Measurements from ENCODE around the gene LIPG.
"Not testable (repeated sequence)": the region's sequence is repeated elsewhere in the genome, so short reads cannot be mapped to it uniquely, and the experiment has no call there.

Gene LIPG

GRCh38 chr18:49573835-49574234 is 12.0 kb downstream of the LIPG start:
- no peak for DNase-seq (ENCODE audit: low read depth)

- not testable (repeated sequence) for DNase-seq (ENCODE audit: low read depth)
Measured at GRCh38 chr18:49579041-49579440, 17.2 kb downstream of the LIPG start.

DNA sequence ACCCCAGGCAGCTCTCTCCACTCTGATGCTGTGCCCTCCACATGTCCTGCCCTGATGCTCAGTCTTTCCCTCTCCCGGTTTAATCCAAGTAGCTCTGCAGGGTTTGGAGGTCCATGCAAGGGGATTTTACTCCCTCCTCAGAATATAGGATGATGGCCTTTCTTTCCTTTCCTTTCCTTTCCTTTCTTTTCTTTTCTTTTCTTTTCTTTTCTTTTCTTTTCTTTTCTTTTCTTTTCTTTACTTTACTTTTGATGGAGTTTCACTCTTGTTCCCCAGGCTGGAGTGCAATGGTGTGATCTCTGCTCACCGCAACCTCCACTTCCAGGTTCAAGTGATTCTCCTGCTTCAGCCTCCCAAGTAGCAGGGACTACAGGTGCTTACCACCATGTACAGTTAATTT is 17.7 kb downstream of the LIPG start:
- not testable (repeated sequence) for DNase-seq (ENCODE audit: low read depth)

GRCh38 chr18:49580279-49580678 is 18.4 kb downstream of the LIPG start:
- no peak for DNase-seq (ENCODE audit: low read depth)

- DNase-seq (ENCODE audit: low read depth), result no peak
Measured at GRCh38 chr18:49581371-49581770, 19.5 kb downstream of the LIPG start.

DNA sequence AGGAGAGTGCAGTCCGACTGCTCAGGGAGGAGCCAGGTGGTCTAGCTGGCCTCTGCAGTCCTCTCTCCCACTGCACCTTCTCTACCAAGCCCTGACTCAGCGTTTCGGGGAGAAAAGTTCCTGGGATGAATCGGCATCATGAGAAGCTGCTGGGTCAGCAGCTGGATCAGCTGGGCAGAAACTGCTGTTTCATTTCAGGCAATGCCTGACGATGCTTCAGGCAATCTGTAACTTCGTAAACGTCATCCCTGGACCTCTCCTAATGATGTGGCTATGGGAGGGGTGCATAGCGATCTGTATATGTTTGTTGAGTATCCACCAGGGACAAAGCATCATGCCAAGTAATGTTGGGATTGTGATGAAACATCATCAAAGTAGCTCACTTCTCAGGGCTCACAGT is 20.7 kb downstream of the LIPG start:
- DNase-seq (ENCODE audit: low read depth), result no peak

- no peak for DNase-seq (ENCODE audit: low read depth)
Measured at GRCh38 chr18:49584394-49584793, 22.5 kb downstream of the LIPG start.

DNA sequence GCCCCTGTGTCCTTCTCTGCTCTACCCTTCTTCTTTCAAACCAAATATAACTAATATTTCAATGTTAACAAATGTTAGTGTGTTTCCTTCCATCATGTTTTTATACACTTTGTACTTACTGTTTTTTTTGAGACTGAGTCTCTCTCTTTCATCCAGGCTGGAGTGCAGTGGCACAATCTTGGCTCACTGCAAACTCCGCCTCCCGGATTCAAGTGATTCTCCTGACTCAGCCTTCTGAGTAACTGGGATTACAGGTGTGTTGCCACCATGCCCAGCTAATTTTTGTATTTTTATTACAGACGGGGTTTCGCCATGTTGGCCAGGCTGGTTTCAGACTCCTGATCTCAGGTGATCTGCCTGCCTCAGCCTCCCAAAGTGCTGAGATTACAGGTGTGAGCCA is 23.1 kb downstream of the LIPG start:
- DNase-seq (ENCODE audit: low read depth), result not testable (repeated sequence)

DNA sequence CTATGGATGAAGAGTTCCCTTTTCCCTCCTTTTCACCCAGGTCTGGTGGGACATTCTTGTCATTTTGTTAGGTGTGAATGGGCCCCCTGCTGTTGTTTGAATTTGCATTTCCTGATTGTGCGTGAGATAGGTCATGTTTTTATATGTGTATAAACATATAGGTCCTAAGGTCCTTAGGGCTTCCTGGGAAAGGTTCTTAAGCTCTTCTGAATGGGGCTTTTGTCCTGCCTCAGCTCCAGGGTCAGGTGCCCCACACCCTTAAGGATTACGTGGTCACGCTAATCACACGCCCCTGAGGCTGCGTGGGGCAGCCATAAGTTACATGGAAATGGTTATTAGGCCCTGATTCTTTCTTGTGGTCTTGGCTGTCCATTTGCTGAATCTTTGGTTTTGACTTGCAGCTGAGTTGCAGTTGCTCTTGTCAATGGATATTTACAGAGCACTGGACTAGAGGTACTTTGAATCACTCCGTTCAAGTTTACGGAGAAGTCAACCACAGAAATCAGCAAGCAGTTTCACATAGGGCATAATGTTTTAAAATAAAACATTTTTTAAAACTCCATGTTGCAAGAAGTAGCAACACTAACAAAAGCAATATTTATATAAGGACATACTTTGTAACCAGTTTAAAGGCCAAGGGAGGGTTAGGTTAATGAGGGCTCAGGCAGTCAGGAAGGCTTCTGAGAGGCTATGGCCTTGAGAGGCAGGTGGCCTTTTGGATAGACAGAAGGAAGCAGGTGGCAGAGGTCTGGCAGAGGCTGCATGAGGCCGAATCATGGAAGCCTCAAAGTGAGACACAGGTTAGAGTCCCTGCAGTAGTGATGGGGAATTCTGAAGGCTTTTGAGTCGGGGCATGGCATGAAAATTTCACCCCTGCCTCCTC is 24.2 kb downstream of the LIPG start:
- DNase-seq (ENCODE audit: low read depth), result no peak

- no peak for DNase-seq (ENCODE audit: low read depth)
Measured at GRCh38 chr18:49588171-49588570, 26.3 kb downstream of the LIPG start.

GRCh38 chr18:49588971-49589370 is 27.1 kb downstream of the LIPG start:
- DNase-seq (ENCODE audit: low read depth), result no peak

DNA sequence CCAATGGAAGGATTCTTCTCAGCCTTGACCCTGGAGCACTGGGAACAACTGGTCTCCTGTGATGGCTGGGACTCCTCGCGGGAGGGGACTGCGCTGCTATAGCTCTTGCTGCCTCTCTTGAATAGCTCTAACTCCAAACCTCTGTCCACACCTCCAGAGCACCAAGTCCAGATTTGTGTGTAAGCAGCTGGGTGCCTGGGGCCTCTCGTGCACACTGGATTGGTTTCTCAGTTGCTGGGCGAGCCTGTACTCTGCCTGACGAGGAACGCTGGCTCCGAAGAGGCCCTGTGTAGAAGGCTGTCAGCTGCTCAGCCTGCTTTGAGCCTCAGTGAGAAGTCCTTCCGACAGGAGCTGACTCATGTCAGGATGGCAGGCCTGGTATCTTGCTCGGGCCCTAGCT is 28.8 kb downstream of the LIPG start:
- no peak for DNase-seq (ENCODE audit: low read depth)

DNA sequence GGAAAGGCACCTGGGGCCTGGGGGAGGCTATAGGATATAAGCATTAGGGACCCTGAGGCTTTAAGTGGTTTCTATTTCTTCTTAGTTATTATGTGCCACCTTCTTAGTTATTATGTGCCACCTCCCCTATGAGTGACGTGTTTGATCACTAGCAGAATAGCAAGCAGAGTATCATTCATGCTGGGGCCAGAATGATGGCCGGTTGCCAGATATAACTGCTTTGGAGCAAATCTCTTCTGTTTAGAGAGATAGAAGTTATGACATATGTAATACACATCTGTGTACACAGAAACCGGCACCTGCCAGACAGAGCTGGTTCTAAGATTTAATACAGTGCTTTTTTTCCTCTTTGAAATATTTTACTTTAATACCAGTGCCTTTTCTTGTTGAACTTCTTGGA is 29.4 kb downstream of the LIPG start:
- DNase-seq (ENCODE audit: low read depth), result no peak

DNA sequence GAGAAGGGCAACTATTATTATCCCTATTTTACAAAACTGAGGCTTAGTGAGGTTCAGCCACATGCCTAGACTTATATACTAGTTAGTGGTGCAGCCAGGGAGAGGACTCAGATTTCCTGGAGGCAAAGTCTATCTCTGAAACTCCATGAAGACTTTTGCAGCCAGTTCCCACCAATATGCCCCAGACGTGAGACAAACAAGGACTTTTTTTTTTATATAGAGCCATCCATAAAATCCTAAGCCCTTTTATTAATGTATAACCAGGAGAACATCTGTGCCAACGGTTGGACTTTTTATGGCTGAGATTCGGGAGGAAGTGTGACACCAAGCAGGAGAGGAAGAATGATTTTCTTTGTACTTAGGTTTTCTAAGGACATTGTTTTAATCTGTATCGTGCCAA is 29.9 kb downstream of the LIPG start:
- DNase-seq (ENCODE audit: low read depth), result no peak

- no peak for DNase-seq (ENCODE audit: low read depth)
Measured at GRCh38 chr18:49596687-49597086, 34.8 kb downstream of the LIPG start.

- no peak for DNase-seq (ENCODE audit: low read depth)
Measured at GRCh38 chr18:49597157-49597931, 35.5 kb downstream of the LIPG start.

DNA sequence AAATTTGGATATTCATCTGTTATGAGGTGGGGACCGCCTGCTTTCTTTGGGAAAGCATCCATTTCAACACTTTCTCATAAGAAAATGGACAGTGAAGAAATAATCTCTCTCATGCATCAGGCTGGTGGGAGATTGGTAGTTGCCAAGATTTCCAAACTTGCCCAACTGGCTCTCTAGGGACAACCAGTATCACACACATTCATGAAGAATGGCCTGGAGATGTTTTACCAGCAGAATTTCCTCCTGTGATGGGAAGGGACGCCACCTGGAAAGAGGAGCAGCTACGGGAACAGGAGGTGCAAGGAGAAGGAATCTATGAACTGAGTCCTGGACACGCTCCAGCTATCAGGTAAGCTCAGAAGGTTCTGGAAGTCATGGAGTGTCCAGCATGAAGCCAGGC is 39.4 kb downstream of the LIPG start:
- DNase-seq (ENCODE audit: low read depth), result no peak

- no peak for DNase-seq (ENCODE audit: low read depth)
Measured at GRCh38 chr18:49608366-49609255, 46.8 kb downstream of the LIPG start.

DNA sequence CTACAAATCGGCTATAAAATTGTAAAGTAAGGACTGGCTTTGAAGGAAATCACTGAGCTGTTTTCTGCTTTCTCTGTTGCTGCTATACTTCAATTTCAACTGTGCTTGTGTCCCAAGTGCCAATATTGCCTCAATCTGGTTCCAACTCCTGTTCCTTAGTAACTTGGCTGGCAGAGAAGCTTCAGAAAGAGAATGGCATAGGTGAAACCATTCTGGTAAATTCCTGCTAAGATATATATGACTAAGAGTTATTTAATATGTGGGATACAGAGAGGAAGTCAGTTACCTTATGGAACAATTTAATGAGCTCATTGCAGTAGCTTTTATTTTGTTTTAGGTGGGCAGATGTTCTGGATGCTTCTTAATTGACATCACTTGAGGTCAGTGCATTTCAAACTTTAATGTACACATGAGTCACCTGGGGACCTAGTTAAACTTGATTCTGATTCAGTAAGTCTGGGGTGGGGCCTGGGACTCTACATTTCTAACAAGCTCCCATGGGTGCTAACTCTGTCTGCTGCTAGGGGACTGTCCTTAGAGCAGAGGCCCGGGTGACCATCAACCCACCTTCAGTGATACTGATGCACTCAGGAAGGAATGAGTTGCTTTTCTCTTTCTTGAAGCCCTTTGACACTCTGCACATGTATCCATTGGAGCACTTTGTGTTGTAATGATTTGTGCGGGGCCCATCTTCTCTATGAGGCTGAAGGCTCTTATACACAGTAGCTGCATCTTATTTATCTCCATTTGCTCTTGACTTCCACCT is 47.6 kb downstream of the LIPG start:
- no peak for DNase-seq (ENCODE audit: low read depth)

DNA sequence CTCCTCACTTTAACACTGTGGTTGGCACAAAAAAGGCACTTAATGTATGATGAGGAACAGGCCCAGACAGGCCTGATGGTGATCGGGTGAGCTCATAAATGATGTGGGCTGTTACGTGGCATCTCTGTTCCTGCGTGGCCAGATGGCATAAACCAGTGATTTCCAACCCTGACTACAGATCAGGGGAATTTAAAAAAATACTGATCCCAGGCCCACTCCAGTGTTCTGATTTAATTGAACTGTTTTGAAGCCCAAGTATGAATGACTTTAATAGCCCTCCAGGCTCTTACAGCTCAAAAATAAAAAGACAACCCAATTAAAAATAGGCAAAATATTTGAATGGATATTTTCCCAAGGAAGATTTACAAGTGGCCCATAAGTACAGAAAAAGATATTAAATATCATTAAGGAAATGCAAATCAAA is 48.2 kb downstream of the LIPG start:
- no peak for DNase-seq (ENCODE audit: low read depth)

GRCh38 chr18:49611316-49611715 is 49.5 kb downstream of the LIPG start:
- DNase-seq (ENCODE audit: low read depth), result no peak
